GM18870 (cell line): ENCODE results near the gene ABCB9.

Experiments
- ATAC-seq: cut with Tn5 transposase; IDR thresholded peaks from one replicate; pipeline ENCODE4 v1.9.1; 2021; ENCODE audit warnings: moderate library complexity; ENCODE audit not compliant: unreplicated experiment

ABCB9 gene

DNA sequence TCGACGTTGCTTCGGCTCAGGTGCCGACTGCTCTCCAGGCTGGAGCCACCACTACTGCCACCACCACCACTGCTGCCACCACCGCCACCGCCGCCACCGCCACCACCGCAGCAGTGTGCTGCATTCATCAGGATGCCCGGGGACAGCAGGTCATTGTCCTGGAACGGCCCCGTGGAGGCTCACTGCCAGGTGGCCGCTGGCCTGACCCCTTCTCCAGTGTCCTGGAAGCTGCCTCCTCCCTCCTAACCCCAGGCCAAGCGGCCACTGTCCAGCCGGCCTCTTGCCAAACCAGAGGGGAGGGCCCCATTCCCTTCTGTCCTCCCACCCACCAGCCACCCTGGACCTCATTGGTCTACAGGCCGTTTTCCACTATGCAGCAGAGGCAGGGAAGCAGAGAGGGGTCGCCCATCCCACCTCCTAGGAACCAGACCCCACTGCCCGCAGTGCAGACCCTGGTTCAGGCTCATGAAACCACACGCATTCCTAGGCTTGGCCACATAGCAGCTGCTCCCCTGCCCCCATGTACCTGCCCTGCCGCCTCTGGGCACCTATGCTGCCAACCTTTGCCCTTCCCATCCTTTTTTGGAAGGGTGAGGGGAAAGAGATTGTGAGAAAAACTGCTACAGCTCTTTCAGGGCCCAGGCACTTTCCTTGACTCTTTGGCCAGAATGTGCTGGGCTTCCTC is 29.4 kb upstream of the ABCB9 start:
- no peak for ATAC-seq

DNA sequence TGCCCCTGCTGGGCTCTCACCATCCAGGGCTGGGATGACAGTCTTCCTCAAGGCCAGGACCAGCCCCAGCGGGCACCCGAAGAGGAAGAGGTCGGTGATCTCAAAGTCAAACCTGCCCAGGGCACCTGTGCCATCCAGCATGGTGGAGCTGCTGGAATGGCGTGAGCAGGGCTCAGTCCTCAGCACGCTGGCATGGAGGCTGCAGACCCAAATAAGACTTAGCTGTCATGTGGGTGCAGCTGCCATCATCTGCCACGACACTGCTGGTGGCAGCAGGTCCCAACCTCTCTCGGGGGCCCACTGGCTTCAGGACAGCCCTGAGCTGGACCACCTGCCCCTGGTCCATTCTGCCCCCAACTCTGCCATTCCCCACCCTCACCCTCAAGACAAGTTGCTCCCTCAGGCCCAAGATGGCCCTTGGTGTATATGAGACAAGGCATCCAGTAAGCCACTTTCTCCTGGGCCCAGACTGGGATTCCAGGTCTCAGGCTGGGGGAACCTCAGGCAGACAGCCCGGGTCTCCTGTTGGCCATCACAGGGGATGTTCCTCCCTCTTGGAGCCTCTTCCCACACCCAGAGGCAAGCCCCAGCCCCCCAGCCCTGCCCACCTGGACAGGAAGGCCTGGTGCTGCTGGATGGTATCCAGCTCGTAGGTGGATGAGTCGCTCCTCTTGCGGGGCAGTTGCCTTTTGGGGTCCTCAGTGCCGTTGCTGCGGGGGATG is 28.7 kb upstream of the ABCB9 start:
- no peak for ATAC-seq

DNA sequence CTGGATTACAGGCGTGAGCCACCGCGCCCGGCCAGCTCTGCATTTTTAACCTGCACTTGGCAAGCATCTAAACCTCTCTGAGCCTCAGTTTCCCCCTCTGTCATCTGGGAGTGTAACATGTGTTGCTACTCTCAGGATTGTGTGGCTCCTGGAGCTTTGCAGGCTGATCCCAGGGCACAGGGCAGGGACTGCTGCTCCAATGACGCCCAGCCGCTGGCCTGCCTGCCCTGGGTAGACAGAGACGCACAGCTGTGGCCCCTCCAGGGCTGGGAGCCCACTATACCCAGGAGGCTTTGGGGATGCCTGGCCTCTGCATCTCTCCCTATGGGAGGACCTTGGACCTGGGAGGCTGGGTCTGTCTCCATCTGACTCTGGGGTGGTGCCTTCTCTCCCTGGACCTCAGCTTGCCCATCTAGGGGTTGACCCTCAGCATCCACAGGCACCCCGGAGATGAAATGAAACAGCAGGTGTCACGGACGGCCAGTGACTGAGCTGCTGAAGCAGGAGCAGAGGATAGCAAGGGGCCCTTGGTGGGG is 27.9 kb upstream of the ABCB9 start:
- ATAC-seq: no peak

DNA sequence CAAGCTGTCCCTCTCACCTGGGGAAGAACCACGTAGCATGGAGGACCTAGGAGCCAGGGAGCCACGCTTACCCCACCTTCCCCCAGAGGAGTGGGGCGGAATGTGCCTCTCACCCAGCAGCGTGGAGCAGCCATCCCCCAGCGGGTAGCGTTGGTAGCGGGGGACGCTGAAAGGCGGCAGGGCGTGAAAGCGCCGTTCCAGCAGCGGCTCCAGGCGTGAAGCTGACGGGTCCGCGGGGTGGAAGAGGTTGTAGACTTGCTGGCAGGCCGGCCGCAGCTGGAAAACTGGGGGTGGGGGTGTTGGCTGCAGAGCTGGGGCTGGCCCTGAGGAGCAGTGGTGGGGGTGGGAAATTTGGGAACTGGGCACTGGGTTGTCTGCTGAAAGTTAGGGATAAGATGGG is 26.1 kb upstream of the ABCB9 start:
- no peak for ATAC-seq

DNA sequence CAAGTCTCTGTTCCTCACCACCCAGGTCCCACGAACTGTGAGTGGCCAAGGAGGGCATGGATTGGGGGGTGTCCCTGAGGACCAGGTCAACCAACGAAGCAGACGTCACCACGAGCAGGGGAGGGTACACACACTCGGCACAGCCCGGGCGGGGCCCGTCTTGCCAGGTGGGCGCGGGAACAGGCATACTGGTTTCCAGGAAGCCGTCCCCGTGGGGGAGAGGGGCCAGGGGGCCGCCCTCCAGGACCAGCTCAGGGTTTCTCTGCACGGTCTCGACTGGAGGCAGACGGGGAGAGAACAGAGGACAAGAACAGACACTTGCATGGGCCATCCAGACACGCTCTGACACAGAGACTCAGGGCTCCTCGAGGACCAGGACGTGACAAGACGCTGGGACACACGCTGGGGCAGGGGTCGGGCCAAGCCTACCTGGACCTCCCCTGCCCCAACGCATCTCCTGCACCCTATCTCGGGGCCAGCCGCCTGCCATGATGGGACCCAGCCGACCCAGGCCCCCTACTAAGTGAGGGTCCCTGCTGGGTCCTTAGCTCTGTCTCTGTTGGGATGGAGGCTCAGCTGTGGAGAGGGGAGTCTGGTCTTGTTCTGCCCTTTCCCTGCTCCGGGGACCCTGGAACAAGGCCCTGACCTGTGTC is 25.5 kb upstream of the ABCB9 start:
- no peak for ATAC-seq

DNA sequence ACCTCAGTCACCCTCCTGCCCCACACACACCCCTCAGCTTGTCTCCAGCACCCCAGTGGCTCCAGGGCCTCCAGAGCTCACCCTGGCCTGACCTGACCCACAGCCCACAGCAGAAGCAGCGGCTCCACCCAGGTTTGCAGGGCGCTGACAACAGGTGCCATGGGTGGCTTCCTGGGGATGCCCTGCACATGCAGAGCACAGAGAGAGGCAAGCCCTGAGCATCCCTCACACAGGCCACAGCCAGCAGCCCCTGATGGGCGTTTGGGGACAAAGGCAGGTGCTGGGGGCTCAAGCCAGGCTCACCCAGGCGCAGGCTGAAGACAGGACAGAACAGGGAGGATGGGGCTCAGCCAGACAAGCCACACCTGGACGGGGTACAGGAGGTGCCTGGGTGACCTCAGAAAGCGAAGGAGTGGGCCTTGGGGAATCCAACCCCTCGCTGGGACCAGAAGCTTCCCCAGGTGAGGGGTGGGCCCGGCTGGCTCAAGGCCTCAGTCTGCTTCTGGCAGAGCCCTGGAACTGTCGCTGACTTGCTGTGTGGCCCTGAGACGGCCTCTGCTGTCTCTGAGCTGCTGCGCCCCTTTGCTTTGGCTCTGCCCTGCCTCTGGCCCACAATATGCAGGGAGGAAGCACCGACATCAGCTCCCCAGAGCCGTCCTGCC is 24.8 kb upstream of the ABCB9 start:
- ATAC-seq: no peak

DNA sequence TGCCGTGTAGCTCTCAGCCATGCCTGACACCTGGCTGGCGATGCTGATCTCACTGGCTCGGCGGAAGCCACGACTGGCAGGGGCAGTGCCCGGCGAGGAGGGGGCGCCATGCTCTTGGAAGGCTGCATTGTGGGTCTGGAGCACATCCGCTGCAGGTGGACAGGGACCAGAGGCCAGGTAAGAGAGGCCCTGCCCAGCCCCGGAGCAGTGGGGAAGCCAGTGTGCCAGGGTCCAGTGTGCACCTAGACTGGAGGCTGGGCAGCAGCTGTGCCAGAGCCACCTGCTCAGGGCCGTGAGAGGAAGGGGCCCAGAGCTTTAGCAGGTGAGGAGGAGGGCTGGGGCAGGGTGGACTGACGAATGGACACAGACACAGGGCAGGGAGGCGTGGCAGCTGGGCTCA is 24.3 kb upstream of the ABCB9 start:
- no peak for ATAC-seq

DNA sequence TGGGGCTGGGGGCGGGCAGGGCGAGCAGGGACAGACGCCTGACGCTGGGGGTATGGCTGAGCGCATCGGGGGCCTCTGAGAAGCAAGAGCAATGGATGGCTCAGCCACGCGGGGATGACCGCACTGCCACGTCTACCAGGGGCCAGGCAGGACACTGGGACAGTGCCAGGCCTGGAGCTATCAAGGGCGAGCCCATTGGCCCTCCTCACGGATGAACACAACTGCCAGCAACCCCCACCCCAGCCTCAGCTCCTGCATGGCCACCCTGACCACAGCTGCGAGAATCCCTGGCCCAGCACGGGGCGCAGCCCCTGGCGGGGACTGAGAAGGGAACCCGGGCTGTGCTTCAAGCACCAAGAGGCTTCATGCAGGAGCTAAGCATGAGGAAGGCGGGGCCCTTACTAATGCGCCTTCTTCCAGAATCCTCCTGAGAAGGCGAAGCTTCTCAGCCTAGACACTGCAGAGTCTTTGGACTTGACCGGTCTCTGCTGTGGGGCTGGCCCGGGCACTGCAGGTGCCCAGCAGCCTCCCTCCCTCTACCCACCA is 23.7 kb upstream of the ABCB9 start:
- no peak for ATAC-seq

DNA sequence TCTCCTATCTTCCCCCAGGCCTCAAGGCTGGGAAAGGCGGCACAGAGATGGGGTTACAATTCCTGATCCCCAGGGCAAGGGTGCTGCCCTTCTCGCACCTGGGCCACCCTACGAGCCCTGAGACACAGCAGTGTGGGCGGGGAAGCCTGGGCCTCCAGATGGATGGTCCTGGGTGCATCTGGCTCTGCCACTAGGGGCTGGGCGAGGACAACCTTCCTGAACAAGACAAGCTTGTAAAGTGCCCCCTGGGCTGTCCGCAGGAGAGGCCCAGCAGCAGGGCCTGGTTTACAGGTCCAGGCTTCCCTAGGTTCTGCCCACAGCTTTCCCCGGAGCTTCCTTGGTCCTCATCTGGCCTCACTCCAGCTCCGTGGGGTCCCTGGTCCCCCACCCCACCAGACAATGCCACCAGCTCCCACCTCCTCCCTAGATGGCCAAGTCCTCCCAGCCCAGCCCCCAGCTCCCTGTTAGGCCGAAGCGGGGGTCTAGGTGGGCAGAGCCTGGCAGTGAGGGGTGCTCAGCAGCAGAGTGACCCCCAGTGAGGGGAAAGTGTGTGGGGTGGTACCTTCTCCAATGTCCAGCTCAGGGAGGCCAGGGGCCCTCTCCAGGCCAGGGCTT is 23.1 kb upstream of the ABCB9 start:
- ATAC-seq: no peak

DNA sequence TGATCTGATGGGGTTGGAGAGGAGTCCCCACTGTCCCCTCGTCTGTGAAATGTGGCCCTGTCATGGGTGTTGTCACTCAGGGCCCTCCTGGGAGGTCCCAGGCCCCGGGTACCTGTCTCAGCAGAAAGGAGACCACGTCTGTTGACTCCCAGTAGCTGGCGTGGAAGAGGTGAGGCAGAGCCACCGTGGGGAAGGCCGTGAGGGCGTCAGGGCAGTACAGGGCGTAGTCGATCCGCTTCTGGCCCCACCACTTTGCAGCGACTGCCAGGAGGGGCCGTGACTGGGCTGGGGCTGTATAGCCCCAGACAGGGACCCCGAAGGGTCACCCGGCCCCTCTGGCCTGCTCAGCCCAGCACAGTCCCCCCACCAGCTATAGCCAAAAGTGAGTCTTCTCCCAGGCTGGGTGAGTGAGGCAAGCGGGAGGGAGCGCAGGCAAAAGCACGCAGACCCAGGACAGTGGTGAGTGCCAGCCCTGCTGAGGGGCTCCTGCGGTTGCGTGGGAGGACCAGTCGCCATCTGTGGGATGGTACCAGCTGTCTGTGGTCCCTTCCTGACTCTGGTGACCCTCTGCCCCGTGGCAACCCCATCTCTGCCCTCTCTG is 22.4 kb upstream of the ABCB9 start:
- ATAC-seq: no peak

DNA sequence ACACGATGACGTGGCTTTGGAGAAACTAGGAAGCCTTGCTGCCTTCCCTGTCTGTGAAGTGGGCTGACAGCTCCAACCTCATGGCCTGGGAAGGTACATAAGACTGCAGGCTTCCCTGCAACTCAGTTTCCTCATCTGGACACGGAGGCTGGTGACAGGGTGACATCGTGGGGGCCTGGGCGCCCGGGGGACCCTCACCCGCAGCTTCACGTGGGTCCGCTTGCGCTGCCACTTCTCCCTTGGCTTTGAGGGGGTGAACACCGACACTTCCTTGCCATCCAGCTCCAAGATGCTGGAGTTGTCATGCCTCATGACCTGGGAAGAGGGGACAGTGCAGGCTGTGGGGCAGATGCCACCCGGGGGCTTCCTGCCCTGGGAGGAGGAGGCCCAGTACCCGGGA is 21.8 kb upstream of the ABCB9 start:
- no peak for ATAC-seq

DNA sequence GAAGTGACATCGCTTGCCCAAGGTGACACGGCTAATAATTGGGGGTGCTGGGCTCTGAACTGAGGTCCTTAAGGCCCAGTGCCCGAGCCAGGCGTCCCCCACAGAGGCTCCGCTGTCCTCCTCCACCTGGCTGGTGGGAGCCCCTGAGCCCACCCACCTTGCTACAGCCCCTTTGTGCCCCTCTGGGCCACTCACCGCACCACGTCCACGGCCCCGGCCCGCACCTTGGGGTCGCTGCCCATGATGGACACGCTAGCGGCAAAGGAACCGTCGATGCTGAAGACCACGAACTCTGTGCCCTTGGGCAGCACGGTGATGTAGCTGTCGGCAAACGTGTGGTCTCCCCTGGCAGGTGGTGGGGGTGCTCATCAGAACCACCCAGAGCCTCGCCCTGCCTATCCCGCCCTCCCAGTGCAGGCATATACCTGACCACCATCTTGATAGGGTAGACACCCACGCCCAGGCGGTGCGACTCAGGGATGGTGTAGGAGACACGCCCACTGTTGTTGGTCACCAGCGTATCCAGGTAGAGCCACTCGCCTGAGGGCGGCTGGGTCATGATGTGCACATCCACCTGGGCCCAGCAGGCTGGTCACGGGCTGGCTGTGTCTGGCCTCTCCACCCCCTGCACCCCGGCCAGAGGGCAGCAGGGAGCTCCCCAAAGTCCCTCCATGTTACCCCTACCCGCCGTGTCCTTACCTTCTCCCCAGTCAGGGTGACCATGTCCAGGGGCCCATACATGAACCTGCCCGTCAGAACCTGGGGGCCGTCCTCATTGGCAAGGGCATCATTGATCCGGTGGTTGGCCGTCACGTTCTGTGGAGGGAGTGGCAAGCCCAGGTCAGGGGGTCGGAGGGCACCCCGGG is 21.1 kb upstream of the ABCB9 start:
- ATAC-seq: no peak

DNA sequence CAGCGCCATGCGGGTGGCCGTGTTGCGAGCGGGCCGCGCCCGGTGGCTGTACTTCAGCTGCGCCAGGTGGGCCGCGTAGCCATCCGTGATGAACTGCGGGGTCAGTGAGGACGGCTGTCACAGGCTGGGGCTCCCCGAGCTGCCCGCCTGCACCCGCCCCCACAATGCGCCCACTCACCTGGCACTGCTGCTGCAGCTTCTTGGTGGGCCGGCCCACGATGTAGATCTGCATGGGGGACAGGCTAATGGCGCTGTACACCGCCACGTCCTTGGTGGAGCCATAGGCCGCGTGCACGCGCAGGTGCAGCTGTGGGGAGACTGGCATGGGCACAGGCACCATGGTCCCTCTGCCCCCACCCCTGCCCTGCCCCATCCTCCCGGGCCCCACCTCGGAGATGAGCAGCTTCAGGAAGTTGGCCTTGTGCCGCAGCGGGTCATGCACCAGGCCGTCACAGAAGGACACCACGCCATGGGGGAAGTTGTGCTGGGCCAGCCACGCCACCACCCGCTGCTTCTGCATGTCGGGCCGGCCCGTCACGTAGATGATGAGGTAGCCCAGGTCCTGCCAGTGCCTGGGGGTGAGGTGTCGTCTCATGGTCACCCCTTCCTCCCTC is 20.1 kb upstream of the ABCB9 start:
- ATAC-seq: no peak

DNA sequence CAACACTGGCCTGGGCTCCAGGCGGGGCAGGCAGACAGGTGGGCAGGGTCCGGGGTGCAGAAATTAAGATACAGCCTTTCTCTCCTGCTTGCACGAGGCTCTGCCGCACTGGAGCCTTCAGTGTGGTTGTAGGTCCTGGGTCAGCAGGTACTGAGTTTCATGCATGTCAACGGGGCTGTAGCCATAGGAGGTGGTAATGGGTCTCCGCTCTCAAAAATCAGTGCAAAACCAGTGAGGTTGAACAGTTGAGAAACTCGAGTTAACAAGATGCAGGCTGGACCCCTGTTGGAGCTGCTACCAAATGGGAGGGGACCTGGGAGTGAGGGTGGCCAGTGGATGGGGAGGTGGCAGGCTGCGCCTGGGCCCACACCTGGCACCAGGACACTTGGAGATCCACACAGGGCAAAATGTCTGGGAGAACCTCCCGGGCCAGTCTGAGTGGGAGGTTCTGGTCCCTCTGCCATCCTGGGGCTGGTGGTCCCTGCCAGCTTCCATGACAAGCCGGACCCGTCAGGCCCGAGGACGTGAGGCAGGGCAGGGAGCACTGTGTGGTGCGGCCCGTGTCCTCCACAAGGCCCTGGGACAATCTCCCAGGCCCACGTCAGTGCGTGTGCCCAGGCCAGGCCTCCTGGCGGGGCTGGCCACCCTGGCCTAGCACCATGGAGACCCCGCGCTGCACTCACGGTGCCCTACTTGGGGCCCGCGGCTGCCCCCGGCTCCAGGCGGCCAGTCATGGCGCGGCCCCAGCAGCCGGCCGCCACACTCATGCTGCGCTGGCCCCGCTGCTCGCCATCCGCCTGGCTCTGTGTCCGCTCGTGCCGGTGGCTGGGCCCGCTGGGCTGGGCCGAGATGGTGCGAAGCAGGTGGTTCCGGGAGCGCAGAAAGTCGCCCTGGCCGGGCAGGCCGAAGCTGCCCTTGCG is 19.3 kb upstream of the ABCB9 start:
- no peak for ATAC-seq

DNA sequence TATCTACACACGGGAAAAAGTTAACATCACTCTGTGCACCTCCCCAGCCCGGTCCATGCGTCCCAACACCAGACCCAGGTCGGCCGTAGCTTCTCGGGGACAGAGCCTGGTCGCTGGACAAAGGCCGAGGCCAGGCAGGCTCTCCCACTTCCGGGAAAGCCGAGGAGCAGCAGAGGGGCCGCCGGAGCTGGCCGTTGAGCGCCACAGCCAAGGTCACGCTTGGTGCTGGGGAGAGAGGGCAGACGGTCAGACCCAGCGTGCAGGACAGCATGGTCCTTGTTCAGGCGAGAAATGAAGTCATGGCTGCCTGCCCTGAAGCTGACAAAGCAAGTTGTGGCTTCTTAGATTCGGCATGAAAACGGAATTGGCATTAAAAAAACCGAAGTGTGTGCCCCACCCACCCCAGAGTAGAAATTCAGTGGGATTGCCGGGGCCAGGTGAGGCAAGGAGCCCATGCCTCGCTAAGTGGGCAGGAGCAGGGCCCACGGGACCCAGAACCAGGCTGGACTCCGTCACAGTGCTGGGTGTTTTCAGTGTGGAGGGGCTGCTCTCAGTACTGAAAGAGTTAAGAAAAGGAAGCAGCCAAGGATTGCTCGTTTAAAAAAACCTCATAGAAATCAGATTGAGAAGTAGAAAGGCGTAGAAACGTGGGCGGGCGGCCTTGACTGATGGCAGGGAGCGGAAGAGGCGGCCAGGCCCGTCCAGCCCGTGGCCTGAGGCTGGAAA is 18.5 kb upstream of the ABCB9 start:
- no peak for ATAC-seq

DNA sequence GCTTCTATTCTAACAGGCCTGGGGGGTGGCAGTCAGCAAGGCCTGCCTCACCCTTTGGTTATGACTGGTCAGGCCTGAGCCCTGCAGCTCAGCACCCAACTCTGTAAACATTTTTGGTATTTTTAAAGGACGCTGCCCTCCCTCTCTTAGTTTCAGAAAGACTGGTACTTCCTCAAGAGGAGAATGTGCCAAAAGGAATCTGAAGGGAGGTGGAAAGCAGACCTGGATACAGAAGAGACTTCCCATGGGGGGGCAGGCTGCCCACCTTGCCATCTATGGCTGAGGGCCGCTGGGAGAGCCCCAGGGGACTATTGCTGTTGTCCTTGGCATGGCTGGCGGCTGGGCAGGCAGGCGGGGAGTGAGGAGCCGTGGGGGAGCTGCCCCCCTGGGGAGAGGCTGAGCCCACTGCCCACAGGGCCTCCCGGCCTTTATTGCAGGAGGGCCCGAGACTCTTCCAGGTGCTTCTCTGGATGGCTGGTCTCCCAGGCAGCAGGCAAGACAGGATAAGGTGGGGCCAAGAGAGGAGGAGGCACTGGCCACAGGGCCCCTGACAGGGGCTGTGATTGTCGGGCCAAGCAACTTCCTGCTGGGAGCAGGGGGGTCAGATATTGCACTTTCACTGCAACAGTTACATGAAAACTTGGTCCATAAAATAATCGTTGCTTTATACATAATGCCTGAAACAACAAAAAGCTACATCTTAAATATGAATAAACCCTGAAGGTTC is 17.7 kb upstream of the ABCB9 start:
- ATAC-seq: no peak
